Stimulated activated CD4-positive, alpha-beta T cell treated with anti-CD3 and anti-CD28 coated beads, Interleukin-15, amount 100 ng/mL, for 1 hour (primary cell): Measurements from ENCODE around the gene TMCC3.
"Not testable (repeated sequence)": the region's sequence is repeated elsewhere in the genome, so short reads cannot be mapped to it uniquely, and the experiment has no call there.

Source experiments
- DNase-seq, 2 donors: peaks; one replicate each; pipeline ENCODE4 v3.0.0-alpha.2; 2020; ENCODE audit warnings: low read depth in 1 of 2, low spot score in 1 of 2

Gene TMCC3

DNA sequence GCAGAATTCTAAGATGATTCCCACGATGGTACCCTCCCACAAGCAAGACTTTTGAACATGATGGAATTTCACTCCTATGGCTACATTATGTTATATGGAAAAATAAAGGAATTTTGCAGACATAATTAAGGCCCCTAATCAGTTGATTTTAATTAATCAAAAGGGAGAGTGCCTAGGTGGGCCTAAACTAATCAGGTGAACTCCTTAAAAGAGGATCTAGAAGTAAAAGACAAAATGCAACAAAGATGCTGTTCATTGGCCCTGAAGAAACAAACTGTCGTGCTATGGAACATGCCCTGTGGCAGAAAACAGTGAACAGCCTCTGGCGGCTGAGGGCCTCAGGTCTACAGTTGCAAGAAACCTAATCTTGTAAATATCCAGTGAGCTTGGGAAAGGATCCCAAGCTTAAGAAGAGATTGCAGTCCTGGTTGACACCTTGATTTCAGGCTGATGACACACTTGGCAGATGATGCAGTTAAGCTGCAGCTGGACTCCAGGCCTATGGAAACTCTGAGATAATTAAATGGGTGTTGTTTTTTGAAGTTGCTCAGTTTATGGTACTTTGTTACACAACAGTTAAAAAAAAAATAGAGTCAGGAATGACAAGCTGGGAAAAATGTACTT is 13.8 kb downstream of the TMCC3 start:
- no peak for DNase-seq

DNA sequence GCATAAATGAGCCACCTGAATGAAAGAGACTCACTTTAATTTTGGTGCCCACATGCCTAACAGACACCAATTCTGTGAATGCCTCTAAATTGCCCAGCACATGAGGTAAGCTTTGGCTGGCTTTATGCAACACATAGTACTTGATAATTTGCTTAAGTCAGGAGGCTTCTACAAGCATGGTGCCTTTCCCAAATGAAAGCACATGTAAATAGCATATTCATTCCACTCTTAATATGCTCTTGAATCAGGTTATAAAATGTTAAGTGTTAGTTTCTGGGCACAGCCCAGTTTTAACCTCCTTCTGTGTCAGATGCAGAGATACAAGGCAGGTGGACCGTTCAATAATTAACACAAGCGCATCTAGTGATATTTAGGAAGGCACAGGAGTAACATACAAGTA is 15.6 kb downstream of the TMCC3 start:
- DNase-seq: no peak

DNA sequence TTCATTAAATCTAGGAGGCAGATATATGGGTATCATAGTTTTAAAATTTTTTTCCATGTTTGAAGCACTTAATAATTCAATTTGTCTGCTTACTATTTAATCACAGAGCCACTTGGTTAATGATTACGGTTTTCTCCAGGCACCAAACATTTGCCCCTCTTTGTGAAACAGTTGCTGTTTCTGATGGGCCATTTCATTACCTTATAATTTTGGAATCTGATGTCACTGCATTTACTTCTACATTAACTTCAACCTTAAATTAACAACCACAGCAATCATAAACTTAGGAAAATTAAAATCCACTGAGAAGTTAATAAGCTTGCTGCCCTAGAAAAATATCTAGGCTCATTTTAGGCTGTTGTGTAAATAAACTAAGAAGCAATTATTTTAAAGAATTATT is 17.0 kb downstream of the TMCC3 start:
- no peak for DNase-seq

DNA sequence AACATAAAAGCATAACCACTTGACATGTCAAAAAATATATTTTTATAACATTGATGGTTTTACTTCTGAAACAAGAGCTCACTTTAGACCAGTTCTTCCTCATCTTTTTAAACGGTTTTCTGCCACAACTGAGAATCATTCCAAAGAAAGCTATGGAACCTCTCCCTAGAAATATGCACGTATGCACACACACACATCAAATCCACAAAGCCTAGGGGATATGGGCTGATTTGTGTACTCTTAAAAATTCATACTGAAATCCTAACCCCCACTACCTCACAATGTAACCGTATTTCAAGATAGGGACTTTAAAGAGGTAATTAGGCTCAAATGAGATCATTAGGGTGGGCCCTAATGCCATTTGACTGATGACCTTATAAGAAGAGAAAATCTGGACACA is 19.3 kb downstream of the TMCC3 start:
- DNase-seq: no peak

DNA sequence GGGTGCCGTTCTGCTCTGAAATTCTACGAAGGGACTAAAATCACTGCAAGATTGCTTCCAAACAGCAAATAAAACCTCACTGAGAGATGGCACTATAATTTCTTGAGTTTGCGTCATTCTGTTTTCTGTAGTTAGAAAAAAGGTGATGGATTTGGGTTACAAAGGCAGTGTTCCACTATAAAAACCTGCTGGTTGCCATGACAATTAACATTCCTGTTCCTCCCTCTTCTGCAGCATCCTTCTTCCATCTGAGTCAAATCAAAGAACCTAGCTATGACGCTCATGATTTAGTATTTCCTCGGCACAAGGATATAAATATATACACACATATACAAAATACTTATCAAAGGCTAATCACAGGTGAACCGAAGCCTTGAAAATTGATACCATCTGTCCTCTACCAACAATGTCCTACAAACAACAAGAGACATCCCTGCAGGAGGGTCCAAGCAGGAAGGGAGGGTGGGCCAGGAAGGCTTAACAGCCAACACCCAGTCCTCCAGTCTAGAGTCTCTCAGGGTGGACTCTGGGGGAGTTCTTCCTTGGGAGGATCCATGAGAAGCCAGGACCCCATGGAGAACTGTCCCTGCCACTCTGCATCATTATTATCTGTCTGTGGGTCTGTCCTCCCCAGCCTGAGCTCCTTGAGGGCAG is 21.4 kb downstream of the TMCC3 start:
- no peak for DNase-seq

DNA sequence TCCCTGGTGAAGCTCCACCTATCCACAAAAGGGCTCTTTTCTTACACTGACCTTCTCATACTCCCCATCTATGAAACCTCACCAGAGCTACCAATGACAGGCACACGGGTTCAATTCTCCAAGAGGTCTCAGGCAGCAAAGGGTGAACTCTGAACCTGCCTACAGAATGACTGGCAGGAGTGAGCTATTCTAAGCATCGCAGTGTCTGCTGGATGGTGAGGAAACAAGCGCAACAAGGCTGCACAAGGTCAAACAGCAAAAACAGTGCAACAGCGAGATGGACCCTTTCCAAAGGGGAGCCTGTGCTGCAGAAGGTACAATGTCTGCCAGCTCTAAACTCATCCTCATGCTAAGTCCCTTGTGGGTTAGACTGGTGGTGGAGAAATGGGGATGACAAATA is 22.0 kb downstream of the TMCC3 start:
- no peak for DNase-seq

DNA sequence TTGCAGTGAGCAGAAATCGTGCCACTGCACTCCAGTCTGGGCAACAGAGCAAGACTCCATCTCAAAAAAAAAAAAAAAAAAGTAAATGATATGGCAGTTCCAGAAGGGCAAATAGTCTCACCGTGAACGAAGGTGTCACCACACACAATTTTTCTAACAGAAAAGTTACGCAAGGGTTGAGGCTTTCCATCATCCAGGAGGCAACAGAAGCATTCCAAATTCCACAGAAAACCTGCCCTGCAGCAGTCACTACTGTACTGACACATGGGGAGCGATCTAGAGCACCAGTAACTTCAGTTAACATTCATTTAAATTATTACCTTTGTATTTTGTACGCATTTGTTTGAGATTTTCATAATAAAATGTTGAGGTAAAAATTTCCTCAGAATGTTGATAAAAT is 24.8 kb downstream of the TMCC3 start:
- no peak for DNase-seq

DNA sequence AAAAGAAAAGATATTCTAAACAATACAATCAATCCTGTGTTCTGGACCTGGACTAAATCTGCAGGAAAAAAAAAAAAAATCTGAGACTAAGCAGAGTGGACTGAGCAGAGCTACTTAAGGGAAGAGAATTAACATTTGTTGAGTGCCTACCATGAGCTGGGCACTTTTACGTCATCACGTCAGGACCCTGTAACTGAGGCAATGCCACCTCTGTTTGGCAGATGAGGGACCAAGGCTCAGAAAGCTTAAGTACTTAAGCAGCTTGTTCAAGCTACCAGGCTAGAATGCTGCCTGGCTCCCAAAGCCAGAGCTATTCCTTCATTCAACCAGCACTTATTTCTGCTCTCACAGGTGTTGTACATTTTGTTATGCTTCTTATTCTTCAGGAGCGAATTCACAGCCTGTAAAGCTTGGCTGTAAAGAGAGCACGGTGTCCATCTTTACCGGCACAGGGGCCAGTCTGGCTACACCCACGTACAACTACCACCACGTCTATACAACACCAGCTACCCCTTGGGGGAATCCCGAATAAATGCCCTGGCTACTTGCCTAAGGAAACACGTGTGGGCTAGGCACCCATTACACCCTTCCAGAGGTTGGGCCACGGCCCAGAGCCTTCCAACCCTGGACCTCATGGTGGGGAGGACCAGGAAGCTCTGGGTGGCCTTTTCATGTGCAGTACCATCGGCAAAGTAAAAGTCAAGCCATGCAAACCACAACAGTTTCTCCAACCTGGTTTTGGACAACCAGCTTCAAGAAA is 27.0 kb downstream of the TMCC3 start:
- DNase-seq: no peak

DNA sequence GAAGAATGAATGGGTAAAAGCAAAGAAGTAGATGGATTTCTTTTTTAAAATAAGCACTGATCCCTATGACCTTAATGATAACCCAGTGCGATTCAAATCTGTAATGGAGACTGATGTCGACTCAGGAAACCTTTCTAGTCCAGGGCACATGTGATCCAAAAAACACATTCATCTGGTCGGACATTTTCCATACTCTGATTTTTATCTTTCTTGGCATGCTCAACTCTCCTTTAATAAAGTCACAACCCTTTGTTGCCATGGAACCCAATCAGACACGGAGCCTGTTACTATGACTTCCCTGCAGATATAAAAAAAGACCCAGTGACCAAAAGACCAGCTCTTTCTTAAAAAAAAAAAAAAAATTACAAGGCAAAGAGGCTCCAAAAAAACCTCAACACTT is 27.9 kb downstream of the TMCC3 start:
- no peak for DNase-seq

DNA sequence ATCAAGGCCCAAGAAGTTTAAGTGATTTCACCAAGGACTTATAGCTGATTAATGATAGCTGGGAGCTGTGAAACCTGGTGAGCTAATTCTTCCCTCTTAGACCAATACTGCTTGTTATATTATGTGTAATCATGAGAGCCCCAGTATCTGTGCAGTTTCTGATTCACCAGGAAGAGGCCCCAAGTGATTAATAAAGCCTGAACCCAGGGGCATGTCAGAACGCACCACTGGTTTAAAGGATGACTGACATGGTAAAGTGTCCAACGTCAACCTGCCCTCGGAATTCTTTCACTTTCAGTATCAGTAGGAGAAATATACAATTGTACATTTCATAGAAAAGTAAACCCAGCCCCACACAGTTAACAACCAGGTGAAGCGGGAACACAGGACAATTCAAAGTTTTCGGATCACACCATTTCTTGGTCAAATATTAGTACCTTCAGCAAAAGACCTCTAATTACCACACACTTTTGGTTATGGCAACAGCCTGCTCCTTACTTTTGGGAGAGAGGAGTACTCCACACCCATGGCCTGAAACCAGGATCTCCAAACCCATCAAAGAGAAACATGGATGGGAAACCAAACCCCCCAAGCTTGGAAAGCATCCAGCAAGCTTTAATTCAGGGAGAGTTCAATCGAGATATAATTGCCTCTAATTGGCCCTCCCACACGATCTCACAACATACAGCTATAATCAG is 28.5 kb downstream of the TMCC3 start:
- DNase-seq: no peak

DNA sequence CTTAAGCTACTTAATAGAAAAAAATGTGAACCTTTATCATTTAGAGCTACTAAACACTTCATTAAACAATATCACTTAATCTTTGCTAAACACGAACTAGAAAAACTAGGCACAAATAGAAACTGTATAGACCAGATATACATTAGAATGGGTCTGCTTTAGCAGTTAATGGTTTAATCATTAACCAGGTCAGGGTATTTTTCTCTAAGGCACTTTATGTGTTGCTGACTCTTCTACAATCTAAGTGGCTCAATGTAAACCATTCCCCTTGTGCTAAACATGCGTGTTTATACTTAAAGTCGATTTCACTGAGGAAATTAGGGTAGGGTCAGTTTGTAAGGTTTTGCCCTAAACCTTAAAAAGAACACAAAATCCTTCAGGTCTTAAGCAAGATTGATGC is 29.7 kb downstream of the TMCC3 start:
- DNase-seq: no peak

DNA sequence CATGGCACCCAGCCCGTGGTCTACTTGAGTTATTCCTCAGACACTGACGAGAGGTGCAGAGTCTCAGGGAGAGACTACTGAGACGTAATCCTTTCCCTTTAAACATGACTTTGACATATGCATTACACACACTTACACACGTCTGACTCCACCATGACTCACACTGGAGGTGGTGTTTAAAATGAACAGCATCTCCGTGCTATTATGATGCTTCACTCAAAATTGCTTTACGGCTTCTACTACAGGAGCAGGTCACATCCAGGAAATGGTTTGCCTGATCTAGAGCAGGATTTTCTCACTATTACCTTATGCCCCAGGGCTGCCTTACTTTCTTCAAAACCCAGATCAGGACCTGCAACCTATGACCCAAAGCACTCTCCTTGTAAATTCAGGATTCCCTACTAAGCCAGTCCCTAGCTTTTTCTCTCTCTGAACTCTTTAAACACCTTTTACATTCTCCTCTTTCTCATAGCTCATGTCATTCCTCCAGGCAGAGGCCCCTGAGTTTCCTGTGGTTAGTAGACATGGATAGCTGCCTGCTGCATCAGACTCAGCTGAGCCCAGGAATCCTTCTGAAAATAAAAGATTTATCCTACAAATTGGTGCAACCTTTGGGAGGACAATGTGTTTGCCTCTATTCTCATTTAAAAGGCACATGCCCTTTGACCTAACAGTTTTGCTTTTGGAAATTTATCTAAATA is 31.2 kb downstream of the TMCC3 start:
- DNase-seq: no peak

DNA sequence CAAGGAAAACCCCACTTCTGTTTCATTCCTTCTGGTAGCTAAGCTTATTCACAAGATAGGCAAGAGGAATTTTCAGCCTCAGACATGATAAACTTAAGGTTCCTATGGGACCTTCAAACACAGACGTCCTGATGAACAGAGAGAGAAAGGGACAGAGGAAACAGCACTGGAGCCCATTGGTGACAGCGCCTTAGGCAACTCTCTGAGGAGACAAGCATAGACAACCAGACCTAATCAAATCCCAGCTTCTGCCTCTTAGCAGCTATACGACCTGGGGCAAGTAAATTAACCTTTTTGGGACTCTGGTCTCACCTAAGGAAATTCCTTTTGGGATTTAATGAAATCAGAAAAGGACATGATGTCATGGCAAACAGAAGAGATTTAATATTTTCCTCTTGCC is 33.3 kb downstream of the TMCC3 start:
- DNase-seq: no peak

DNA sequence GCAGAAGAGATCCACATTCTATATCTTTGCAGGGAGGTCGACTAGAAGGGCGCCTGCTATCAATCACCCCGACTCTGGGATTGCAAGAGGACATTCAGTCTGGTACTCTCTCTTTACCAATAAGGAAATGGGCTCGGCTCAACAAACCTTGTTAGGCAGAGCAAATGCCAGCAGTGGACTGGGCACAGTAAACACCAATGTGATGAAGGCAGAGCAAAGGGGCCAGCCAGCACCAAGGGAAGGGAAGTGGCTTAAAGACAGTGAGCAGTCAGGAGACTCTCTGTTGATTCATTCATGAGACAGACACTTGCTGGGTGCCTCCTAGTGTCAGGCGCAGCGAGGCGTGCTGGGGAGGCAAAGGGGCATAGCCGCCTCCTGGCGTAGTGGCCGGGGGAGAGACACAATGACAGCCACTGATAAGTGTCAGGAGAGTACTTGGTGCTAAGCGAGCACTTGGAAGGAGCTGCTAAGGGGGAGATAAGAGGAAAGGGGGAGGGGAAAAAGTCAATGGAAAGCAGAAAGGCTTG is 34.1 kb downstream of the TMCC3 start:
- DNase-seq: no peak

DNA sequence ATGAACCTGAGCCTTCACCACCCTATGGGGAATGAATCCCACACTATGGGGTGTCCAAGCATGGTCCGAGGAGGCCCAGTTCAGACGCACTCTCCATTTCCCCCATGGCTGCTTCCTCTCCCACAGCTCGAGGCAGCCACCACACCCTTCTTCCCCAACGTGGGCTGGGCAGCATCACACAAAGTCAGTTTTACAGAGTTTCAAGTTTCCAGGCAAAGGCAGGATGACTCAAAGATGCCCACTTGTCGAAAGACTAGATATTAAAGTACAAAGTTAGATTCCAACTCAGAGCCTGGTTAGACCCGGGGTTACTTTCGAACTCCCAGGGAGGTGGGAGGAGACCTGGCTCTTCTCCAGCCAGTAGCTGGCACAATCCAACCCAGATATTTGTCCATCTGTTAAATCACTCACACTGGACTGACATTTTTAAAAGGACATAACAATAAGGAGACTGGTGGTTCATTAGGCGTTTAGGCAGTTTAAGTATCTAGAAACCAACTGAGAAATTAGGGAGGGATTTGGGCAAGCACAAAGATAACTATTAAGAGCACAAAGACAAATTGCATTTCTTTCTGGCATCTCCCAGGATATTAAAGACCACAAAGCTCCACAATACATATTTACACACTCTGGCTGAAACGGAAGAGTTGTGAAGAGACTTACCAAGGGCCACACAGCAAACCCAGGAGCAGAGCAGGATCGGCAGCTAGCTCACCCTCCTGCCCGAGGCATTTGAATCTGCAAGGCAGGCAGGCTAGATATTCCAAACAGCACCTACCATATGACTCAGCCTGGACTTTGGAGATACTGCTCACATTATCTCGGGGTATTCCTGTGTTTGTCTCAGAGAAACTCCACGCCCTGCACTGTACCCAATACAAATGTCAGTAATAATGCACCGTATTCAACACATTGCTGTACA is 34.8 kb downstream of the TMCC3 start:
- no peak for DNase-seq

DNA sequence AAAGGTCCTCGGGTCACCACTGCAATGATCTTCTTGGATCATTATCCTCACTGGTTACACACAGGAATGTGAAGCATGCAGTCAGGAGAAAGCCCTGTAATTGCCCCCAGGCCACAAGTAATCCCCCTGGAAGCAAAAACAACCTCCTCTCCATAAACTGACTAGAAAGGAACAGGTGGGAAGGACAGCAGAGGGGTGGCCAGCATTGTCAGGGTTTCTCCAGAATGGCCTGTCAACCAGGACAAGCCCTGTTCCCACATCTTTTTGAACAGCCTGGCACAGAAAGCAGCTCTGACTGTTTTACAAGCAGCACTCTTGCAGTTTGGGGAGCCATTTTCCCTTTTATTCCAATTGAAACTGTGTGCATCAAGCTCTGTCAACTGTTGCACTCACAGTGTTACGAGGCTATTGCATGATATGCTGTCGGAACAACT is 36.1 kb downstream of the TMCC3 start:
- no peak for DNase-seq

DNA sequence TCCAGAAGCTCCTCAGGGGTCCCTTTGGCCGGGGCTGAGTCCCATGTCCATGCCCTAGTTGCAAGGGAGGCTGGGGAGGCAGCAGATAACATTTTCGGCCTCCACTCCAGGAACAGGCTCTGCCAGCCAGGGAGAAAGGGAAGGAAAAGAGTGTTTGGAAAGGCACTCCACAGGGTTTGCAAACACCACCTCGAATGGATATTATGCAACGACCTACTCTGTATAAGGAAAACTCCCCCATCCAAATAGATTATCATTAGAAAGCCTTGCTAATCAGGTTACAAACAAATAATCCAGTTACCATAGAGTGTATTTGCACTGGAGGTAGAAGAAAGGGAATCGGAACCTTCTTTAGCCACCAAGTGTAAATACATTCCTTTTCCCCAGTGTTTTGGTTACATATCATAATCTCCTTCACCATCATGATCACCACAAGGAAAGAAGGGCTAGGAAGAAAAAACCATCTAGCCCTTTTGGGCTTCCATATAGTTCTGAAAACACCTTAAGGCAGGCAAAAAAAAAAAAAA is 40.4 kb downstream of the TMCC3 start:
- no peak for DNase-seq

DNA sequence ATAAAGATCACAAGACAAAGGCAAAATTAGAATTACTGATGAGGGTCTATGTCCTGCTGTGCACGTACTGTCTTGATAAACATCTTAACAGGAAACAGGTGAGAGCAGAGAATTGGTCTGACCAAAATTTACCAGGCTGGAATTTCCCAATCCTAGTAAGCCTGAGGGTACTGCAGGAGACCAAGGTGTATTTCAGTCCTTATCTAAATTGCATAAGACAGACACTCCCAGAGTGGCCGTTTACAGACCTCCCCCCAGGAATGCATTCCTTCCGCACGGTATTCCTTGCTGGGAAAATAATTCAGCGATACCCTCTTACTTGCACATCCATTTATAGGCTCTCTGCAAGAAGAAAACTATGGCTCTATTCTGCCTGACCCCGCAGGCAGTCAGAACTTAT is 43.5 kb downstream of the TMCC3 start:
- DNase-seq: not testable (repeated sequence)

DNA sequence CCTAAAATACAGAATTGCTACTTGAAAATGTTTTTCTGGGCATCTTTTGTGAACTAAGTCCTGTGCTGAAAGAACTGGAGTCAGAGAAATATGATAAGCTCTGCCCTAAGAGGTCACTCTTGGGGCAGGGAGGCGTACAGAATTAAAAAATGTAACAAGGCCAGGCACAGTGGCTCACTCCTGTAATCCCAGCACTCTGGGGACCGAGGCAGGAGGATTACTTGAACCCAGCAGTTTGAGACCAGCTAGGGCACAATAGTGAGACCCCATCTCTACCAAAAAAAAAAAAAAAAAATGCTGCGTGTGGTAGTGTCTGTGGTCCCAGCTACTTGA is 46.0 kb downstream of the TMCC3 start:
- no peak for DNase-seq
